SU-DHL-6 (cell line): ENCODE measurements around the gene WFDC12.

Source experiments
- H2AFZ ChIP-seq: fragments of 200-600 bp; sonication (generic); 2 replicates; pipeline ENCODE4 v1.6.1; 2014; ENCODE audit warnings: low read depth, mild to moderate bottlenecking, moderate library complexity, mixed read lengths, antibody characterized with exemption, low read length; ENCODE audit not compliant: severe bottlenecking
- H3F3A ChIP-seq: fragments of 200-600 bp; shearing (Covaris generic); 2 replicates; pipeline ENCODE4 v1.6.0; 2016; ENCODE audit warnings: antibody characterized with exemption, mild to moderate bottlenecking; ENCODE audit not compliant: insufficient read depth
- H3K27ac ChIP-seq: fragments of 200-600 bp; sonication (generic); 2 replicates; pipeline ENCODE4 v1.5.1; 2016; ENCODE audit warnings: low read depth, mild to moderate bottlenecking, low read length, moderate library complexity, mixed read lengths
- H3K27me3 ChIP-seq: fragments of 200-600 bp; sonication (generic), shearing (Covaris generic); 2 replicates; pipeline ENCODE4 v1.6.0; 2014; ENCODE audit warnings: mild to moderate bottlenecking, low read length
- H3K36me3 ChIP-seq: fragments of 200-600 bp; sonication (generic); 2 replicates; pipeline ENCODE4 v1.6.1; 2014; ENCODE audit warnings: mild to moderate bottlenecking, low read length, mixed read lengths
- H3K4me2 ChIP-seq: fragments of 300-600, 200-600 bp; shearing (Covaris generic), sonication (generic); 2 replicates; pipeline ENCODE4 v1.6.0; 2014; ENCODE audit warnings: low read length, low read depth, mild to moderate bottlenecking; ENCODE audit not compliant: poor library complexity, severe bottlenecking
- H3K4me3 ChIP-seq: fragments of 200-600 bp; sonication (generic); 2 replicates; pipeline ENCODE4 v1.5.1; 2014; ENCODE audit warnings: antibody characterized with exemption, low read length, mild to moderate bottlenecking, mixed read lengths; ENCODE audit not compliant: insufficient read depth, poor library complexity, severe bottlenecking
- H3K79me2 ChIP-seq: fragments of 200-600 bp; sonication (generic); 2 replicates; pipeline ENCODE4 v1.6.1; 2014; ENCODE audit warnings: mild to moderate bottlenecking, low read length, moderate library complexity; ENCODE audit not compliant: insufficient read depth
- H3K9ac ChIP-seq: fragments of 200-600 bp; sonication (generic); 2 replicates; pipeline ENCODE4 v1.7.0; 2014; ENCODE audit warnings: mild to moderate bottlenecking, low read length
- H3K9me2 ChIP-seq: fragments of 200-600 bp; sonication (generic); replicated peaks from 2 replicates; pipeline ENCODE4 v1.6.1; 2014; ENCODE audit warnings: low read length; ENCODE audit not compliant: insufficient read depth
- H3K9me3 ChIP-seq: fragments of 200-600 bp; sonication (generic); 2 replicates; pipeline ENCODE4 v1.6.1; 2014; ENCODE audit warnings: low read length, mixed read lengths; ENCODE audit not compliant: insufficient read depth
- H4K20me1 ChIP-seq: fragments of 200-600 bp; sonication (generic); 2 replicates; pipeline ENCODE4 v1.6.1; 2014; ENCODE audit warnings: low read depth, mild to moderate bottlenecking, antibody characterized with exemption, low read length, moderate library complexity, mixed read lengths
- CTCF ChIP-seq: fragments of 200-600 bp; sonication (generic); IDR thresholded peaks from one replicate; pipeline ENCODE4 v1.5.1; 2017; ENCODE audit warnings: antibody characterized with exemption, mild to moderate bottlenecking, low read length, moderate library complexity; ENCODE audit not compliant: insufficient read depth, poor library complexity, severe bottlenecking
- EZH2phosphoT487 ChIP-seq: fragments of 200-600 bp; sonication (generic), shearing (Covaris generic); conservative IDR thresholded peaks from 2 replicates; pipeline ENCODE4 v1.6.1; 2018; ENCODE audit warnings: mild to moderate bottlenecking, antibody characterized with exemption, low read length, moderate library complexity, mixed read lengths

Gene WFDC12

GRCh38 chr20:45087814-45088213, 36.5 kb downstream of the WFDC12 start:
- H3K27ac ChIP-seq = no peak overlapping the region
- no peaks in the 10 kb centered on the region for H4K20me1 ChIP-seq
- H3F3A ChIP-seq = no peaks in the 10 kb centered on the region
- H2AFZ ChIP-seq = no peak overlapping the region
- no peaks in the 10 kb centered on the region for H3K27me3 ChIP-seq
- H3K9me3 ChIP-seq = no peaks in the 10 kb centered on the region
- no peak overlapping the region for H3K4me2 ChIP-seq
- H3K9me2 ChIP-seq = no peaks in the 10 kb centered on the region
- no peak overlapping the region for H3K9ac ChIP-seq
- H3K36me3 ChIP-seq = peaks cover 2% of the 10 kb centered on the region
- TF ChIP-seq EZH2phosphoT487 = no peak
- no peak for TF ChIP-seq CTCF
- no peaks in the 10 kb centered on the region for H3K79me2 ChIP-seq
- H3K4me3 ChIP-seq = no peak overlapping the region

- Histone ChIP-seq H3F3A (no peaks in the 10 kb centered on the region), H3K4me3 (no peak overlapping the region), H3K27ac (no peak overlapping the region), H3K9me2 (no peaks in the 10 kb centered on the region), H3K27me3 (no peaks in the 10 kb centered on the region), H3K36me3 (peaks cover 8% of the 10 kb centered on the region), H2AFZ (no peak overlapping the region), H3K79me2 (no peaks in the 10 kb centered on the region), H4K20me1 (no peaks in the 10 kb centered on the region), H3K4me2 (no peak overlapping the region), H3K9ac (no peak overlapping the region), H3K9me3 (no peaks in the 10 kb centered on the region)
- no peak for TF ChIP-seq EZH2phosphoT487
- TF ChIP-seq CTCF = no peak
Observed at GRCh38 chr20:45087097-45087790, 37.0 kb downstream of the WFDC12 start.

- H3K79me2 ChIP-seq = no peaks in the 10 kb centered on the region
- peaks cover 20% of the 10 kb centered on the region for H3K36me3 ChIP-seq
- no peak overlapping the region for H3K9ac ChIP-seq
- no peak overlapping the region for H2AFZ ChIP-seq
- H3K27ac ChIP-seq = no peak overlapping the region
- no peak for TF ChIP-seq EZH2phosphoT487
- TF ChIP-seq CTCF = no peak
- H3F3A ChIP-seq = no peaks in the 10 kb centered on the region
- no peak overlapping the region for H3K4me3 ChIP-seq
- no peaks in the 10 kb centered on the region for H3K27me3 ChIP-seq
- H4K20me1 ChIP-seq = no peaks in the 10 kb centered on the region
- H3K9me3 ChIP-seq = no peaks in the 10 kb centered on the region
- H3K4me2 ChIP-seq = no peak overlapping the region
- H3K9me2 ChIP-seq = no peaks in the 10 kb centered on the region
Observed at GRCh38 chr20:45085867-45086266, 38.4 kb downstream of the WFDC12 start.
